ENCODE data around the gene MORN4. TPM values are rescaled to one million over a fixed set of nuclear protein-coding genes. Genes with fewer than 3 reads are reported as not detected.
A peak's percentile ranks its signal among the peaks of the same experiment; 100 is the strongest.

Gene MORN4
- total RNA-seq: 10 to 100 TPM in 1 of 4 donors, 1 to 10 TPM in 3; 2.1 to 11.5 (median 4.5) TPM

GRCh38 chr10:97632949-97633884 is at the start of gene MORN4:
Gene MORN4 (minus strand): TSS chr10:97633500. CDS start chr10:97619653, 13,847 bp downstream.
- H3K27me3 ChIP-seq: no peaks in the 10 kb centered on the region
- H3K4me1 ChIP-seq: peaks cover 9 to 18% (median 12%) of the 10 kb centered on the region in 4 donors
- 6% methylated on average over 38 of the region's 62 CpGs for WGBS
- H3K4me3 ChIP-seq: peak within 1 kb of the TSS; percentile 76 to 81 (median 78)
- no peaks in the 10 kb centered on the region for H3K9me3 ChIP-seq
- intact Hi-C loops (cut with DNase I): no loop called here
- no peak for TF ChIP-seq EP300 (IDR thresholded peaks at IDR 0.05)
- TF ChIP-seq POLR2AphosphoS5 (IDR thresholded peaks at IDR 0.05): peak; percentile 66 to 67
- no peaks in the 10 kb centered on the region for H3K36me3 ChIP-seq
- peak; percentile 97 for DNase-seq (ENCODE audit: extremely low spot score)
- peak within 1 kb of the TSS; percentile 44 to 78 (median 72) for H3K27ac ChIP-seq (replicated peaks in 1 of 4)

GRCh38 chr10:97682042-97682441 is 48.7 kb upstream of the MORN4 start:
- no peak overlapping the region for H3K4me3 ChIP-seq
- intact Hi-C loops (cut with DNase I): no loop called here
- H3K27ac ChIP-seq (replicated peaks in 1 of 4): peak overlapping the region in 2 of 4 donors; percentile 31 to 40
- no peaks in the 10 kb centered on the region for H3K9me3 ChIP-seq
- WGBS: 90% methylated on average over 4 of the region's 4 CpGs
- peaks cover 20 to 33% (median 26%) of the 10 kb centered on the region in 4 donors for H3K36me3 ChIP-seq
- H3K4me1 ChIP-seq: peaks cover 38 to 64% (median 62%) of the 10 kb centered on the region in 4 donors
- no peaks in the 10 kb centered on the region for H3K27me3 ChIP-seq
- no peak for DNase-seq (ENCODE audit: extremely low spot score)
- TF ChIP-seq, protein P1, sequence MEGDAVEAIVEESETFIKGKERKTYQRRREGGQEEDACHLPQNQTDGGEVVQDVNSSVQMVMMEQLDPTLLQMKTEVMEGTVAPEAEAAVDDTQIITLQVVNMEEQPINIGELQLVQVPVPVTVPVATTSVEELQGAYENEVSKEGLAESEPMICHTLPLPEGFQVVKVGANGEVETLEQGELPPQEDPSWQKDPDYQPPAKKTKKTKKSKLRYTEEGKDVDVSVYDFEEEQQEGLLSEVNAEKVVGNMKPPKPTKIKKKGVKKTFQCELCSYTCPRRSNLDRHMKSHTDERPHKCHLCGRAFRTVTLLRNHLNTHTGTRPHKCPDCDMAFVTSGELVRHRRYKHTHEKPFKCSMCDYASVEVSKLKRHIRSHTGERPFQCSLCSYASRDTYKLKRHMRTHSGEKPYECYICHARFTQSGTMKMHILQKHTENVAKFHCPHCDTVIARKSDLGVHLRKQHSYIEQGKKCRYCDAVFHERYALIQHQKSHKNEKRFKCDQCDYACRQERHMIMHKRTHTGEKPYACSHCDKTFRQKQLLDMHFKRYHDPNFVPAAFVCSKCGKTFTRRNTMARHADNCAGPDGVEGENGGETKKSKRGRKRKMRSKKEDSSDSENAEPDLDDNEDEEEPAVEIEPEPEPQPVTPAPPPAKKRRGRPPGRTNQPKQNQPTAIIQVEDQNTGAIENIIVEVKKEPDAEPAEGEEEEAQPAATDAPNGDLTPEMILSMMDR (IDR thresholded peaks at IDR 0.05): no peak
- no peak for TF ChIP-seq POLR2A (IDR thresholded peaks at IDR 0.05; ENCODE audit: low read depth)
- TF ChIP-seq EP300 (IDR thresholded peaks at IDR 0.05): no peak
- TF ChIP-seq POLR2AphosphoS5 (IDR thresholded peaks at IDR 0.05): no peak

DNA sequence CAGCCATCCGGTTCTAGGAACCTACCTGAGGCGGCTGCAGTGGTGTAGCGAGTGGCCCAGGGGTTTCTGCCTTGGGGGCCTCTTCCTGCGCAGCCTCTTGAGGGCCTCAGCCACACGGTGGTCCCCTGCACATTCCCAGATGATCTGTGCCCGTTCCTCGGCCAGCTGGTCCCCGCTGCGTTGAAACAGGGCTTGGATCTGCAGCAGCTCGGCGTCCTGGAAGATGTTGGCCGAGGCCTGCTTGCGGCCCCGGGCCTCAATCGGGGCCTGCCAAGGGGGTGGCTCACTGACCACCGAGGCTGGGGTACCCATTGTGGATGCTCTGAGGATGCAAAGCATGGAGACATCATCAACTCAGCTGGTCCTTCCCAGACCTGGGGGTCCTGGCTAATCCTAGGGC is 46.3 kb upstream of the MORN4 start:
- Histone ChIP-seq H3K4me3 (no peak overlapping the region), H3K4me1 (peaks cover 18 to 52% (median 47%) of the 10 kb centered on the region in 4 donors), H3K36me3 (peaks cover 36 to 57% (median 50%) of the 10 kb centered on the region in 4 donors), H3K9me3 (no peaks in the 10 kb centered on the region), H3K27me3 (no peaks in the 10 kb centered on the region), H3K27ac (replicated peaks in 1 of 4) (no peak overlapping the region)
- no peak for DNase-seq (ENCODE audit: extremely low spot score)
- TF ChIP-seq EP300 (IDR thresholded peaks at IDR 0.05) (no peak), POLR2A (IDR thresholded peaks at IDR 0.05; ENCODE audit: low read depth) (no peak), POLR2AphosphoS5 (IDR thresholded peaks at IDR 0.05) (no peak)
- TF ChIP-seq, protein P1 (IDR thresholded peaks at IDR 0.05): no peak
- intact Hi-C loops (cut with DNase I): no loop called here
- 70% methylated on average over 2 of the region's 16 CpGs for WGBS

DNA sequence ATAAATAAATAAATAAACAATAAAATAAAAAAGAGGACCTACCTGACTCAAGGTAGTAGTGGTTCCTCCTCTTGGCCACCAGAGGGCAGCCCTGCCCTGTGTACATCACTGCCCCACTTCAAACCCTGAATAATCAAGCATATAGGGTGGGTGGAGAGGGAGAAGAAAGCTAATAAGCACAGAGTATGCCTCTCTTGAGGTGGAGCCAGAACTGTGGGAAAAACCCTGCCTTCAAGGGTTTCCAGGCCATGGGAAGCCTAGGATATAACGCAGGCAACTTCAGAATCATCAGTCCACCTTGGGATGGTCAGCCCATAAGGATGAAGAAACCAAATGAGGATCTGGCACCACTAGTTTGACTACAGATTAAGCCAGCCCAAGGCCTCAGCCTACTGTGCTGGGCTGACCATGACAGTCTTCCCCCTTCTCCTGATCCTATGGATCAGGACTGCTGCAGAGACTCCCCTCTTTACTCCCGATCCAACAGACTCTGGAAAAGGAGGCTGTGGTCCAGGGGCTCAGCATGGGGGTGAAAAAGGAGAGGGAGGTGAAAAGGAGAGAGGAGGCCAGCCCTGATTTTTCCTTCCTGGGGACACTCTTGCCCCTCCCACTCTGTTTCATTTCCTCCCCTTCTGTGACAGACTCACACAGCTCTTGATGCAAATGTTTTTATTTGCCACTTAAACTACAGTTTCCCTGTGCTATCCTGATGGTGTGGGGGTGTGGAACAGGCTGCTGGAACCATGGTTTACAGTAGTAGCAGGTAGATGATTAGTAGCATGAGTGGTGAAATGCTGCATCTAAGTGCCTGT is 43.7 kb upstream of the MORN4 start:
- Histone ChIP-seq H3K4me1 (peaks cover 0 to 36% (median 24%) of the 10 kb centered on the region in 4 donors), H3K9me3 (no peaks in the 10 kb centered on the region), H3K36me3 (peaks cover 52 to 80% (median 69%) of the 10 kb centered on the region in 4 donors), H3K27me3 (no peaks in the 10 kb centered on the region), H3K4me3 (no peak overlapping the region), H3K27ac (replicated peaks in 1 of 4) (peak overlapping the region; percentile 16 to 41 (median 40))
- DNase-seq (ENCODE audit: extremely low spot score): no peak
- intact Hi-C loops (cut with DNase I): no loop called here
- TF ChIP-seq POLR2AphosphoS5 (IDR thresholded peaks at IDR 0.05) (peak; percentile 21 to 63), EP300 (IDR thresholded peaks at IDR 0.05) (no peak)
- TF ChIP-seq, protein P1 (IDR thresholded peaks at IDR 0.05): peak; percentile 86 to 89 (median 87)
- WGBS: 79% methylated on average over 2 of the region's 2 CpGs
